Measurements from ENCODE around the gene MAP7.
"Not testable (repeated sequence)": the region's sequence is repeated elsewhere in the genome, so short reads cannot be mapped to it uniquely, and the experiment has no call there.

The MAP7 gene

DNA sequence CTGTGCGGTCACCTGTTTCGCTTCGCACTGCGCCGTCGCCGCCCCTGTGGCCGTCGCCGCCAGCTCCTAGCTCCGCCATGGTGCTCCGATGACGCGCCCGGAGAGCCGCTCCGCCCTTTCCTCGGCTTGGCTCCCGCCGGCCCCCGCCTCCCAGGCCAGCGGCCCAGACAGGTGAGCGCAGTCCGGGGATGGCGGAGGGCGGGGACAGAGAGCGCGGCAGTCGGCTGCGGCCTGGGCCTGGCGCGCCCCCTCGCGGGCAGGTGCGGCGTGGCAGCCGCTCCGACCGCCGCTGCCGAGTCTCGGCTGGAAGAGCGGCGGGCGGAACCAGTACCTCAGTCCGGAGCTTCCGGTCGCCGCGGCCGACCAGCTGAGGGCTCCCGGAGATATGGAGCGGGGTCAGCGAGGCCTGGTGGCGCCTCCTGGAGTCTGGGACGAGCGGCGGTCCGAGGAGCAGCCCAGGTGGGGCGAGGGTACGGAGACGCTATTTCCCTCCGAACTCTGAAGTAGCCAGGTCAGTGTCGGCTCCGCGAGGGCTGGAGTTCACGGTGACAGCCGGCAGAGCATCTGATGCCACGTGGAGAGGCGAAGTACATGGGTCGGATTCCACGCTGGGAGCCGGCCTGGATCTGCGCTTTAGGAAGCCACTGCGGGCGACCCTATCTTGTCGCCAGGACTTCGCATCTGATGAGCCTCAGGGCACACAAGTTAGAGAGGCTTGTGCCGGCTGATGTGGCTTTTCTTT, at the start of gene MAP7:
MAP7 (minus strand) TSS at position 93 of the 742 bp plus-strand sequence; CDS start at position 79, 14 bp downstream.
- peak; percentile 78 for DNase-seq (ENCODE audit: low read depth, low spot score)

DNA sequence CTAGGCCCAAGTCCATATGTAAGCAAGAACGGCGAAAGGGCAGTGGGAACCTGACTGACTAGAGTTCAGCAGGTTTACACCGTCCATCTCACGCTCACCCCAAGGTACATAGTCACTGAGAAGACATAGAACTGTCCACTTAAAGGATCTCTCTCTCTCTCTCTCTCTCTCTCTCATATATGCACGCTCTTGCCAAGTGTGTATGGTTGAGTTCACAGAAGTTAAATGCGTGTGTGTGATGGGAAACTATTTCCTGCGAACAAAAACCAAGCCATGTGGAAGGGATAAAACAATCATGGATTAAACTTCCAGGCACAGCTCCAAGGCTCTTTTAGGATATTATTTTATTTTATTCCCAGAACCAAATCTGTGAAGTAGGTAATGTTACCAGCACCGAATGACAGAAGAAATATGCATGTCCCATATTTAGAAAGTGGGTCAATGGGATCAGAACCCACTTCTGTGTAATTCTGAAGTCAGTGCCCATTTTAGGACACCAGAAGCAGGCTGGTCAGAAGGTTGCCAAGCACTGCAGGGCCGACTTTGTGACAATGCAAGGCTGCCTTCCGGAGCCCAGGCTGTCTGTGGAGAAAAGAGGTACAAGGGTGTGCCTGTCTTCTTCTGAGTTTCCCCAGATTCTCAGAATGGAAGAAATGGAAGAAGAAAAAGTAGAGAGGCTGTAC, 49.2 kb upstream of the MAP7 start:
- peak; percentile 60 for DNase-seq (ENCODE audit: low read depth, low spot score)

DNA sequence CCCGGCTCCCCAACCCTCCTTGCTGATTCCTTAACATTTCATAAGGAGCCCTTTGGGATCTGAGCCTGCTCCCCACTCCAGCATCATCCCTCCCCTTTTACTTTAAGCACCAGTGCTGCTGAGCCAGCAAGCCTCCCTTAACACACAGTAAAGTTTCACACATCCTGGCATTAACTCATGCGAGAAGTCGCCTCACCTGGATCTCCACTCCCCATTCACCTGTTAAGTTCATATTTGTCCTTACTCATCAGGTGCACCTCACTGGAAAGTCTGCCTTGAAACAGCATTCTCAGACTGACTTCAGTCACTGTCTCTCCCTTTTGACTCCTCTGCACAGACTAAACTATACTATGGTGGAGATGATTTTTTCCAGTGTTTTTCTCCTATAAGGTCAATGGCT, 47.8 kb upstream of the MAP7 start:
- no peak for DNase-seq (ENCODE audit: low read depth, low spot score)

DNA sequence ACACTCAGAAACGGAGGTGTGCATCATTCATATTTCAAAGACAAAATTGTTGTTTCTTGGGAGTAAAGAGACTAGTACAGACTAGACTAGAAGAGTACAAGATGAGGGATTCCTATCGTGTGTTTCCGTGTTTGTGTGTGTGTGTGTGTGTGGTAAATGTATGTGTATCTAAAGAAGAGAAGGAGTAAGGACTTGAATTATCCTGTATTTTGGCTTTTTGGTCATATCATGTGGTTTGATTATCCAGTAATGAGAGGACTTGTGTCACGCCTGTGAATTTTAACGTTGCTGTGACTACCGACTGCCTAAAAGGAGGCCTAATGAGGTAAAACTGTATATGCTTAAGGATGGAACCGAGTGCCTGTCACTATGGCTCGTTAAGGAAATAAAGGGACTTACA, 44.4 kb upstream of the MAP7 start:
- DNase-seq (ENCODE audit: low read depth, low spot score): no peak

DNA sequence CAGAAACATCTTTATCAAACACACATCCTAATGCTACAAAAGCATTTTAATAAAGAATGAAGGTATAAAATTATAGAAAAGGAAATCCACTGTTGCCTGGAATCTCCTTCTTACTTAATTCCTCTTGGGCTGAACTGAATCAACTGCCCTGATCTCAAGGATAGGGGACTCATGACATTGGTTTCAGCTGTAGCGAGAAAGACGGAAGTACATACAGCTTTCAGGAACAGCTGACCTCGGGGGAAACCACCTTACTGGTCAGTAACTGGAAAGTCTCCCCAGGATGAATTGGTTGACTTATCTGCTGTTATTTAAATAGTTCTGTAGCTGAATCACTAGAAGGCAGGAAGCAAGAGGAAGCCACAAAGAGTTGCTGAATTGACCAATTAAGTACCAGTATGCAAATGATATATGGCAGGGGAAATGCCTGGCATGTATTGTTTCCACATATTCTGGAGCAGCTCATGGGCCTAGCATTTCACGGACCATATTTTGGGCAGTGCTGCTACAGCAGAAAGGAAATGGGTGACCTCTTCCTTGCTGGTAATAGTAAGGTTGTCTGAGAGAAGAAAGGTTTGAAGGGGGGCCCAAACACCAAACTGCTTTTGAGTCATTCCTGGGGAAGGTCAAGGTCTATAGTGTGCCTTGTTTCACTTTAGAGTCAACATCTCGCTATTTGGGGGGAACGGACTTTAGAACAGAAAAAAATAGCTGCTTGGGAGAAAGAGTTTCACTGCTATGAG, 43.7 kb upstream of the MAP7 start:
- peak; percentile 96 for DNase-seq (ENCODE audit: low read depth, low spot score)

DNA sequence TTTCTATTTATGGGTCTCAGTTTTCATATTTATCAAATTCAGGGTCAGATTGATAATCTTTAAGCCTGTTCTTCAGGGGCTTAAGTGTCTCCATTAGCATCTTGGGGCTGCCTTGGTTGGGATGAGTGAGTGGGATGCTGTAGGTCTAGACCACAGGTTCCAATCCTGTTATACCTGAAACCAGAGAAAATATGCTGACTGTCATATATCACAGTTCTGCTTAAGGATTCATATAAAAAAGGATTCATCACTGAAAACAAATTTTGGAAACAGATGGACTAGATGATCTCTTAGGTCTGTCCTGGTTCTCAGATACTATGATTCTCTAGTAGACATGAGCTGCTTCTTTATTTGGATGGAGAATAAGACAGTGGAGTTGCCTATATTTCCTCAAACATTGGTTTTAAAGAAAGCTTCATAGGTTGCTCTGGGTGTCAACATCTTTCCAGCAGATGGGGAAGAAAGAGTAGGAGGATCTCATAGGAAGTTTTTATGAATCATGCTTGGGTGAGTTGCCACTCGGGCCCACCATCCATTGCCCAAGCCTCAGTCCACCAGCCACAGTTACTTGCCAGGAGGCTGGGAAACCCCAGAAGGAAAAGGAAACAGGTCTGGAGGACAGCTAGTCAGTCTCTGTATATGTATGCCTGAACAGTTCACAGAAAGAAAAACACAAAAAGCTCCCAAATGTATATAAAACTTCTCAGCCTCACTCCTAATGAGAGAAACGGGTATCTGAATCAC, 42.9 kb upstream of the MAP7 start:
- DNase-seq (ENCODE audit: low read depth, low spot score): peak; percentile 39

DNA sequence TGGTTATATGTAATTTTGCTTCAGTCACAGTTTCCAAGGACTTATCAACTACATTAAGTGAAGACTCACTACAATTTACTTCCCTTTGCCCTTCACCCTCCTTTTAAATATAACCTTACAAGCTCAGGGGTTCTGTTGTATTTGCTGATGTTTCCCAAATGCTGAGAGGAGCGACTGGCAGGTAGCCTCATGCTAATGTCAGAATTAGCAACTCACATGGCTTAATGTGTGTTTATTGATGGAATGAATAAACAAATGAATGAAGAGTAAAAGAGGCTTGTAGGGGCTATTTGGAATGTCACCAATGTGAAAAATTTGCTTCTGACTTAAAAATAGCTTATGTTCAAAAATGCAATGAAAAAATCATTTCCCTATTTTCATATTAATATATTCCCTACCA, 41.4 kb upstream of the MAP7 start:
- DNase-seq (ENCODE audit: low read depth, low spot score): no peak

DNA sequence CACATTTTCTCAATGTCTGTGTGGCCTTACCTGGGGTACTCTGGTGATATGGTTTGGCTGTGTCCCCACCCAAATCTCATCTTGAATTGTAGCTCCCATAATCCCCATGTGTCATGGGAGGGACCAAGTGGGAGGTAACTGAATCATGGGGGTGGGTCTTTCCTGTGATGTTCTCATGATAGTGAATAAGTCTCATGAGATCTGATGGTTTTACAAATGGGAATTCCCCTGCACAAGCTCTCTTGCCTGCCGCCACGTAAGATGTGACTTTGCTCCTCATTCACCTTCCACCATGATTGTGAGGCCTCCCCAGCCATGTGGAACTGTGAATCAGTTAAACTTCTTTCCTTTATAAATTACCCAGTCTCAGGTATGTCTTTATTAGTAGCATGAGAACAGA, 40.6 kb upstream of the MAP7 start:
- DNase-seq (ENCODE audit: low read depth, low spot score): not testable (repeated sequence)

DNA sequence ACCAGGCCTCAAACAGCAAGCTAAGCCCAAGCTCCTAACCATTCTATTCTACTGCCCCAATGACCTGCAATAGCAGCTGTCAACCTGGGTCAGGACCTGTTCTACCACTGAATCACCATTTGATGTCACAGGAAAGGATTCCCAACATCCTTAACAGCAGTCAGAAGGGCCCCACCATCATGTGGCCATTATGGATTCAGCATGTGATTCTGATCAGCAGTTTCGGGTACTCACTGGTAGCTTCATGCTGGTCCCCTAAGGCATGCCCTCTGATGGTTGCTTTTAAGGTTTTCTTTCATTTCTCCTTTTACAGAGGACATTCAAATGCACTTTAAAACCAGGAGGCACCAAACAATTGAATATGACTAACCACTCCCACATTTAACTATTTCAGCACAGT, 37.3 kb upstream of the MAP7 start:
- no peak for DNase-seq (ENCODE audit: low read depth, low spot score)

DNA sequence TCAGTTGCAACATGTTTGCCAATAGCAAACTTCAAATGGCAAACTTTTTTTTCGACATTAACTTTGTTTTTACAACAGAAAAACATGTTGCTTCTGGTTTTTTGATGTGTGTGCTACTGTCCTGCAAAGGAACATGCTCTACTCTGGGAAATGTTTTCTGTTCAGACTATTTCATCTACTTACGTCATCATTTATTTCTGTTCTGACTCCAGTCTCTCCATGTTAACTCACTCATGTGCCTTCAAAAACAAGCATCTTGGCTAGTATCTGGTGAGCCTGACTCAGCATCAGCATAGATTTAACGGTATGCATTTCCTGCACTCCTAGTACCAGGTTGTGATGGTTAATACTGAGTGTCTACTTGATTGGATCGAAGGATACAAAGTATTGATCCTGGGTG, 36.1 kb upstream of the MAP7 start:
- DNase-seq (ENCODE audit: low read depth, low spot score): peak; percentile 74

DNA sequence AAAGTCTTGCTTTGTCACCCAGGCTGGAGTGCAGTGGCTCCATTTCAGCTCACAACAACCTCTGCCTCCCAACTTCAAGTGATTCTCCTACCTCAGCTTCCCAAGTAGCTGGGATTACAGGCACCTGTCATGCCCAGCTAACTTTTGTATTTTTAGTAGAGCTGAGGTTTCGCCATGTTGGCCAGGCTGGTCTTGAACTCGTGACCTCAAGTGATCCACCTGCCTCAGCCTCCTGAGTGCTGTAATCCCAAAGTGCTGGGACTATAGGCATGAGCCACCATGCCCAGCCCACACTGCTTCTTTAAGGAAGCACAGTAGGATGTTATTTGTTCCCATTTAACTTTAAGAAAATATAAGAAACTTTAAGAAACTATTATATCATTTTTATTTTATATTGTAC, 35.3 kb upstream of the MAP7 start:
- DNase-seq (ENCODE audit: low read depth, low spot score): not testable (repeated sequence)

DNA sequence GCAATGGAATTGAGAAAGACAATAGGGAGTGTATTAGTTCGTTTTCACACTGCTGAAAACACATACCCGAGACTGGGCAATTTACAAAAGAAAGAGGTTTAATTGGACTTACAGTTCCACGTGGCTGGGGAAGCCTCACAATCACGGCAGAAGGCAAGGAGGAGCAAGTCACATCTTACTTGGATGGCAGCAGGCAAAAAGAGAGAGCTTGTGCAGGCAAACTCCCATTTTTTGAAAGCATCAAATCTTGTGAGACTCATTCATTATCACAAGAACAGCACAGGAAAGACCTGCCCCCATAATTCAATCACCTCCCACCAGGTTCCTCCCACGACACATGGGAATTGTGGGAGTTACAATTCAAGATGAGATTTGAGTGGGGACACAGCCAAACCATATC, 34.1 kb upstream of the MAP7 start:
- not testable (repeated sequence) for DNase-seq (ENCODE audit: low read depth, low spot score)

DNA sequence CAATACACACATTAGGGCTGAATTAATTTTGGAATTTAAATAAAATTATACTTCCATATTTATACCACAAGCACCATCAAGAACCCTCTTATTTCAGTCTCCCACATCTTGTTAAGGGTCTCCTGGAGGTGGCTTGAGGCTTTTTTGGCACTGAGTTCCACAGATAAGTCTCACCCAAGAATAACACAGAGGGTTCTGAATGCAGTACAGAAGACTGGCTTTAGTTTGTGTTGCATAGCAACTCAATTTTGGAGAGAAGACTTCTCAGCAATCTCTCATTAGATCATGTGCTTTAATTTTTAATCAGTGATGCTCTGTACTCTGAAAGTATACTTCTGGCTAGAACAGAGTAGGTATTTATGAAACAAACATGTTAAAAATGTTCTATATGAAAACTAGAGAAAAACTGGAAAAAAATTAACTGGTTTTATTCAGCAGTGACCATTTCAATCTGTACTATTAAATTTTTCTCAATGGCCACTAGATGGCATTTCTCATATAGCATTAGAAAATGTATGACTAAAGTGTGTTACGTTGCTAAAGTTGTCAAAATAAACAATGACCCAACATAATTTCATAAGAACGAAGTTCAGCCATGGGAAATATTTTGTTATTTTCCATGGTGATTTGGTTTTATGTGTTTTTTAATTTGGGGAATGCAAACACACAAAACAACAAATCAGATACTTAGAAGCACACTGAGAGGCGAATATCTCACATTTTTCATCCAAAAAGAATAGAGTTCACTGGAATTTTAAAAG, 32.7 kb upstream of the MAP7 start:
- peak; percentile 67 for DNase-seq (ENCODE audit: low read depth, low spot score)

DNA sequence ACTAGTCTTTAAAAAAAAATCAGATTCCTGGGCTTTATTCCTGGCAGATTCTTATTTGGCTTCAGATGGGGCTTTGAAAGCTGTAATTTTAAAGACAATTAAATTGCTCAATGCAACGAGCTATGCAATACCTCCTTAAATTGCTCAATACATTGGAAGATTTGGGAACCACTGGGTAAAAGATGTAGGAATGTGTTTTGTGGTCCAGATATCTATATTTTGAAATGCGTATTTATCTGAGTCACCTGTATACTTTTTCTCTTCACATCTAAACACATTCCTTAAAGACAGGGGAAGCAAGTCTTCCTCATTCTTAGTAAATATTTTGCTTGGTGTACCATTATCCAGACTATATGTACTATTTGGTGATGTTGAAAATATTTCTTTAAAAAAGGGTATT, 29.6 kb upstream of the MAP7 start:
- no peak for DNase-seq (ENCODE audit: low read depth, low spot score)

DNA sequence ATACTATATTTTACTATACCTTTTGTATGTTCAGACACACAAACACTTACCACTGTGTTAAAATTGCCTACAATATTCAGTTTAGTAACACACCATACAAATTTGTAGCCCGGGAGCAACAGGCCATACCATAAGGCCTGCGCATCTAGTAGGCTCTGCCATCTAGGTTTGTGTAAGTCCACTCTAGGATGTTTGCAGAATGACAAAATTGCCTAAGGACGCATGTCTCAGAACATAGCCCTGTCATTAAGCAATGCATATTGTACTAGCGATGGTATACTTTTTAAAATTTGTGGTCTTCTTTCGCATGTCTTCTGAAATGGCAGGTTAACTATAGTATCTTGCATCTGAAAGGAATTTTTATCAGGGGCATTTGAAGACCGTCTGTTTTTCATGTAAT, 26.6 kb upstream of the MAP7 start:
- no peak for DNase-seq (ENCODE audit: low read depth, low spot score)

DNA sequence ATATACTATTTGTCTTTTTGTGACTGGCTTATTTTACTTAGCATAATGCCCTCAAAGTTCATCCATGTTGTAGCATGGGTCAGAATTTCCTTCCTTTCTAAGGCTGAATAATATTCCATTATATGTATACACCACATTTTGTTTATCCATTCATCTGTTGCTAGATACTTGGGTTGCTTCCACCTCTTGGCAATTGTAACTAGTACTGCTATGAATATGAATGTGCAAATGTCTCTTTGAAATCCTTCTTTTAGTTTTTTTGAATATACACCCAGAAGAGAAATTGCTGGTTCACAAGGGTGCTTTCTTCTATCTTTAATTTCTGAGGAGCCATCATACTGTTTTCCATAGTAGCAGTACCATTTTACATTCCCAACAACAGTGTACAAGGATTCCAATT, 21.3 kb upstream of the MAP7 start:
- DNase-seq (ENCODE audit: low read depth, low spot score): no peak

DNA sequence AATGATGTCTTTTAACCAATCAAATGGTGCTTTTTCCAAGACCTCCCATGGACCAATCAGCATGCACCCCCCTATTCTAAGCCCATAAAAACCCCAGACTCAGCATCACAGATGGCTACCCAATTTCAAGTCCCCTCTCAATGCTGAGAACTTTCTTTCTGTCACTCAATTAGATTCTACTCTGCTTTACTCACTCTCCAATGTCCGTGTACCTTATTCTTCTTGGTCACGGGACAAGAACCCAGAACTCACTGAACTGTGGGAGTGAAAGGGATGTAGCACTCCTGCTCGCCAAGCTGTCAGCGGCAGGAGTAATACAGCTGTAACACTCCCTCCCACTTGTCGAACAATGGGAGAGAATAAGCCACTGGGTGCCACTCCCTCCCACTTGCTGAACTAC, 20.8 kb upstream of the MAP7 start:
- no peak for DNase-seq (ENCODE audit: low read depth, low spot score)

DNA sequence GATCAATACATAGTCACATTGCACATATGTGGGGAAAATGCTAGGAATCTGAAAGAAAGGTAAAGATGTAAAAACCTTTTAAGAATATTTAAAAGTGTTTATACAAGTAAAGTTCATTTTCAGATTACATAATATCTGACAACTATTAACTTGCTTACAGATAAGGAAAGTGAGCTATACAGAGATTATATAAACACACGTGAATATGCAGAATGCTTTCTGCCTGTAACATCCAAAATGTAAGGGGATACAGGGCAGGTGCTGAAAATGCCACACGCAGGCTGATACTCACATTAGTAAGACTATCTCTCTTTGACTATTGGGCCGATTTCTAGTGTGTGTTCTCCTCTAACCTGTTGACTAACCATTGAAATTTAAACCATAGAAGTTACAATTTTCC, 17.9 kb upstream of the MAP7 start:
- DNase-seq (ENCODE audit: low read depth, low spot score): no peak

DNA sequence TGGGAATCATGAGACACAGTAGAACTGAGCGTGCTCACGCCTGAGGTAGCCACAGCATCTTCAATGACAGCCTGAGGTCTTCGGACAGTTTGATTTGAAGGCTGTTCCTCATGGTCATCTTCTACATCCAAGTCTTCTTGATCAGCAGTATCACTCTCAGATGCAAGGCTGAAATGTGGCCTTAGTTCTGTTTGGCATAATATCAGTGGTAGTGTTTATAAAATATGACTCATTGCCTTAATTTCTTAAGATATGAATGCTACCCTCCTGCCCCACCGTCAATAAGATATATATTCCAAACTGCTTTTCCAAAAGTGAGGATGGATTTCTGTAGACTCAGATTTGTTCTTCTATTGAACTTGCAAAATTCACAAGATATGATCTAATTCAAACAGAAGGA, 17.5 kb upstream of the MAP7 start:
- no peak for DNase-seq (ENCODE audit: low read depth, low spot score)

DNA sequence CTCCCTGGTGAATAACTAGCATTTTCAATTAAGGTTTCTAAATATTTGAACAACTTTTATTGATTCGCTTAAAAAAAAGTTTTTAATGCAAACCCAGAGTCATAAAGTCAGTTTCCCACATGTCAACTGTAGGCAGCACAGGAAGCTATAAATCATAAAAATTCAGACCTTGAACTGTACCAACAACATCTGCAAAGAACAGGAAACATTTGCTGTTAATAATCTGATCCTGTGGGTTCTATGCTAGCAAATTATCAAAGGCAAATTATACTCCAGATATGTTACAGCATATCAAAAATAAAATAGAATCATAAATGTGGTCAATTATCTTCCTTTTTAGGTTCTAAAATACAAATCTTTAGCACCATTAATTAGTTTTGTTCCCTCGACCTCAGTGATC, 16.6 kb upstream of the MAP7 start:
- DNase-seq (ENCODE audit: low read depth, low spot score): no peak

DNA sequence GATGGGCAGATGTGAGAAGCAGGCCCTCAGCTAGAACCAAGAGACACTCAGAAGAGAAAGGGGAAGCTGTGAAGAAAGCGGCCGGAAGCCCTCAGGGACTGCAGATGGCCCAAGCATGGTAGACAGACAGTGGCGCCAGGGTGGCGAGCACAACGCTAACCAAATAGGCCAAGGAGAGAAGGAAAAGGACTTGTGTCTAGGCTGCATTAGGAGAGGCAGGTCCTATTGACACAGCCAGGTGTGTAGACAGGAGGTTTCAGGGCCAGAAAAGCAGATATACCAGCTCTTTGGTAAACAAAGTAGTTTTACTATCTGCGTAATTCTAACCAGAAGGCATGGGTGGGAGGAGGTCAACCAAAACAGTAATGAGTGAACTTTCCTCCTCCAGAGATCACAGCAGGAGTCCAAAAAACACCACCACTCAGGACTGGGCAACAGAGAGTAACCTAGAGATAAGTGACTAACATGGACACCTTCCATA, 15.8 kb upstream of the MAP7 start:
- no peak for DNase-seq (ENCODE audit: low read depth, low spot score)

Measured in astrocyte of the hippocampus (primary cell).